LoVo (cell line): Measurements from ENCODE around the gene TMUB1.

Experiments used
- DNase-seq: peaks from one replicate; pipeline ENCODE4 v3.0.0-alpha.2; 2016; ENCODE audit warnings: low spot score

Gene TMUB1

DNA sequence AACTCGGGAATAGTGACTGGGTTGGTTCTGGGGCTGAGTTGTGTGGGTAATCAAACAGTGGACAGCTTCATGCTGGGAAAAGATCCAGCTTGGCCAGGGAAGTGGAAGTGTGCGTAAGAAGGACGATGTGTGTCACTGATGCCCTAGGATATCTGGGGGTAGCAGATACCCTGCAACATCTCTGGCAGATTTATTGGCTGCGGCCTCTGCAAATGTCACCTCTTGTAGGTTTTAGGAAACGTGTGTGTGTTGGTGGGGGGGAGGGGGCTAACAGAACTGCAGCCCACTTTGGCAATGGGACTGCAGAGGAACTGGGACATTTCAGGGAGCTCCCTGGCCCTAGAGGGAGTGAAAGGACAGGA is 2.0 kb upstream of the TMUB1 start:
- no peak for DNase-seq

DNA sequence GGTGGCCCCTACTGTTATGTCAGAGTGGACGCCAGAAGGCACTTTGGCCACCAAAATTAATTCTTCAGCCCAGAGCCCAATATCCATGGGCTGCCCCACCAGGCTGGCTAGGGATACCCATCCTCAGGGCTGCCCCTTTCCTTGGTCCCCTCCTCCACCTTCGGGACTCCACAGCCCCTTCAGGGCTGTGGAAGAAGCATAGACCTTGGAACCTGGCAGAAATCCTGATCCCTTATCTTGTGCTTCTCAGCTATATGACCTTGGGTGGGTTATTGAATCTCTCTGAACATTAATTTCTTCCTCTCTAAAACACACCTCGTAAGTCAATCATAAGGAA is 499 bp upstream of the TMUB1 start:
- no peak for DNase-seq

DNA sequence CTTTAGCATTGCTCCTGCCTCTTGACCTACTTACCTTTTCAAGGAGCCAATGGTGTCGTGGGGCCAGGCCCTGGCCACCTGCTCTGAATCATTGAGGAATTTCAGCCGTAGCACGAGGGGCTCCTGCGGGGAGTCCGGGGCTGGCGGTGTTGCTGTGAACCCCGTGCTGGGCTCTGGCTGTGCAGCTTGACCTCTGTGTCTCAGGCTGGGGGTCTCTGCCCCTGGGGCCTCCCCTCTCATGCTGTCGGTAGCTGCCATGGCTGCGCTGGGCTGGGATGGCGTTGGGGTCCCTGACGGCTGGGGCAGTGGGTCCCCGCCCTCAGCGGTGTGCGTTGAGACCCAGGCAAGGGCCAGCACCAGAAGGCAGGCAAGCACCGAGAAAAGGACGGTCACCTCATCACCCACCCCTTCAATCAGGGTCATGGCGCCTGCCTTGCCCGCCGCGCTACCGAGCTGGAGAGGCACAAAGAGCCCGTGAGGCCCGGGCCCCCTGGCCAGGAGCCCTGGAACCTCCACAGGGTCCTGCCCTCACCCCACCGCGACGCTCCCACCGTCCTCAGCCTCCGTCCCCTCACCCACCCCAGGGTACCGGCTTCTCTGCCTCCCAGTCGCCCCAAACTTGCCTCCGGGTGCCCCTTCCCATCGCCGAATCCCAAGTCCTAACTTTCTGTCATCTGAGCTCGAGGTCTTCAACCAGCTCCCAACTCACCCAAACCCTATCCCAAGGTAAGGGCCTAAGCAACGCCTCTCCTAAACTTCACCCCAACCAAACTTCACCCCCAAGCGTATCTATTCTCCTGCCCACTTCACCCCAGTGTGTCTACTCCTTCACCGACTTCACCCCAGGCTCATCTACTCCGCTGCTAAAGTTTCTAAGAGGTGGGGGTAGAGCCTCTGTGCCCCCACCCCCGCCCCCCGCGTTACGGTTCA is 887 bp downstream of the TMUB1 start:
- no peak for DNase-seq

DNA sequence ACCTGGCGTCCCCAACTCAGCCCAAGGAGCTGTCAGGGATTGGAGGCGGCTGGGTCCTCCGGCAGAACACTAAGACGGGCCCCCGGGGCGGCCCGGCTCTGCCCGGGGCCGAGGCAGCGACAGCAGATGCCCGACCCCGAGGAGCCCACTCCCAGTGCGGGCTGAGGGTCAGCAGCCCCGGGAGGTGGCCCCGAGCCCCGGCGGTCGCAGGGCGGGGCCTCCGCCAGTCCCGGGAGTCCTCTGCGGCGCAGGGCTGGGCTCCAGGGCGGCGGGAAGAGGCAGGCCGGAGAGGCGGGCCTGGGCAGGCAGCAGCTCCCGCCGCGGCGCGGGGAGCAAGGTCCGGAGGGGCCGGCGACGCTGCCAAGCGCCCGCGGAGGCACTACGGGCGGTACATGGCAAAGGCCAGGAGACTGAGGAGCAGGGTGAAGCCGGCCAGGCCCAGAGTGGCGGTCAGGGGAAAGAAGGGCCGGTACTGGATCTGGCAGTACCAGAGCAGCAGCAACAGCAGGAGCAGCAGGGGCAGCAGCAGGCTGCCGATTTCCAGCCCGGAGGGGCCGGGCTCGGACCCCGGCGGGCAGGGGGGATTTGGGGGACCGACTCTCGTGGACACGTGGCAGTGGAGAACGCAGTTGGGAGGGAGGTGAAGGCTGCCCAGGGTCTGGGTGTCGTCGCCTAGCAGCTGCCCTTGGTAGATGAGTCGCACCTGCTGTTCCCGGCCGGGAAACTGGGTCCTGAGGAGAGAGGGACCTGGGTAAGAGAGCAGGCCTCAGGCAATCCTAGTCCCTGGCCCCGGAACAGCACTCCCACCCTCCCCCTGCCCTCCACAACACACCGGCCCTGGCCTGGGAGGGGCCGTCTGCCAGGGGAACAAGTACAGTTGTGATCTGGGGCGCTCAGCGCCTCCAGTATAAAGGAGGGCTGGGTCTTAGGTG is 1.9 kb downstream of the TMUB1 start:
- peak; percentile 34 for DNase-seq

DNA sequence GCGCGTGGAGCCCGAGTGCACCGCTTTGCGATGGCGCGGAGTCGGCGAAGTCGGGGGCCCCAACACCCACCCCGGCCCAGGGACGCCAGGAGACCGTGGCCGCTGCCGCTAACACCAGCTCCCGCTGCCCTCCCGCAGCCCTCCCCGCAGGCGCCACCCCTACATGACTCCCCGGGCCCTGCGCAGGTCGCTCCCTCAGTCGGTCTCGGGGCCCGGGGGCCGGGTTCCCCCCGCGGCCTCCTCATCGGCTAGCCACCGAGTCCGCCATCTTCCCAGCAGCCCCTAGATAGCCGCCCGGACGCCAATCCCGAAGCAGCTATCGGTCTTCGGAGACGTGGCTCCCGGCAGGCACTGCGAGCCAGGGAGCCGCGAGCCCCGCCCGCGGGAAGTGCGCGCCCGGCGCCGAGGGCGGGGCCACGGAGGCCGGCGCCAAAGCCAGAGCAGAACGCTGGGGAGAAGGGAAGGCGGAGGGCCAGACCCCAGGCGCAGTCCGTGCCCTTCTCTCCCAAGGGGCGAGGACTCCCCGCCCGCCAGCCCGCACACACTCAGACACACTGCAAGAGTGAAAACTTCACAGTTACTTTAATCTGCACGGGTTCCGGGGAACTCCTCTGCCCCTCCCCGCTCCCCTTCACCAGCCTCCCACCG is 2.6 kb downstream of the TMUB1 start, which contains the start of gene FASTK:
TSS of gene FASTK (minus strand) at position 288 of the 648 bp plus-strand sequence. CDS start at position 245, 43 bp downstream.
- DNase-seq: peak; percentile 98

DNA sequence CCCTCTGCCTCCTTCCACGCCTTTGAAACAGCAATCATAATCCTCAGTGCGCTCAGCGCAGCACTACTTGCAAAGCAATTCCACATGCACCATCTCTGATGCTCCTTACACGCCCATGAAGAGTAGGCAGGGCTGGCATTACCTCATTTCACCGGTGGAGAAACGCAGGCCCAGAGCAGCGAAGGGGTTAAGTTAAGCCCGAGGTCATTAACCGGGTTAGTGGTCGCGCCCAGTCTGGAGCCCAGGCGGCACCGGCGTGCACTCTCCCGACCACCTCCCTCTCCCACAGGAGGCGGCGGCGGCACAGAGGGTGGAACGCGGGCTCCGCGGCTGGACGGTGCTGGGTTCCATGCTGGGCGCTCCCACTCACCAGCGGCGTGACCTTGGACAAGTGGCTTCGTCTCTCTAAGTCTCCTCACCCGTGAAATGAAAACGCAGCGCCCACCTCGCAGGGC is 3.2 kb downstream of the TMUB1 start:
- no peak for DNase-seq

DNA sequence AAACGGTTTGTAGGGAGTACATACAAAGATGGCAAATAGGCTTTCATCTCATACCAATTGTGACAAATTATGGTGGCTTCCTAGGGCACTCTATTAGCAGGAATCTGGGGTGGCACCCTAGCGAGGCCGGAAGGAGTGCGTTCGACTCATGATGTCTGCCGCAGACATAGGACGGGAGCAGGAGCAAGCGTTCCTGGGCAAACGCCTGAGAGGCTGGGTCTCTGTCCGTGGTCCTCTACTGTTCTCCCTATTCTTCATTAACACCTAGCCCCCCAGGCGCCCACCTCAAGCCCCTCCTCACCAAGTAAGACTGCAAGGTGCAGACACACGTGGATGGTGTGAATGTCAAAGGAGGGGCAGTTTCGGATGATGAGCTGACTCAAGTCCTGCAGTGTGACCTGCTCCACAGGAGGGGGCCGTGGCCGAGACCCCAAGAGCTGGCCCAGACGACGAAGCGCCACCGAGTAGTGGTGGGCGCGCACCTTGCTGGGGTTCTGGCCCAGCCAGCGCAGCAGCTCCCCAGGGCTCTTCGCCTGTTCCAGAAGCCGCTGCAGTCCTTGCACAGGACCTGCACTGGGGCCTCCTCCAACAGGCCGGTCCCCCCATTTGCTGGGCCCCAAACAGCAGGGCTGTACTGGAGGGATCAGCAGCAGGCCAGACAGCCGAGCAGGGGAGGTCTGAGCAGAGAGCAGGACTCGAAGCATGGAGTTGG is 3.9 kb downstream of the TMUB1 start:
- no peak for DNase-seq

DNA sequence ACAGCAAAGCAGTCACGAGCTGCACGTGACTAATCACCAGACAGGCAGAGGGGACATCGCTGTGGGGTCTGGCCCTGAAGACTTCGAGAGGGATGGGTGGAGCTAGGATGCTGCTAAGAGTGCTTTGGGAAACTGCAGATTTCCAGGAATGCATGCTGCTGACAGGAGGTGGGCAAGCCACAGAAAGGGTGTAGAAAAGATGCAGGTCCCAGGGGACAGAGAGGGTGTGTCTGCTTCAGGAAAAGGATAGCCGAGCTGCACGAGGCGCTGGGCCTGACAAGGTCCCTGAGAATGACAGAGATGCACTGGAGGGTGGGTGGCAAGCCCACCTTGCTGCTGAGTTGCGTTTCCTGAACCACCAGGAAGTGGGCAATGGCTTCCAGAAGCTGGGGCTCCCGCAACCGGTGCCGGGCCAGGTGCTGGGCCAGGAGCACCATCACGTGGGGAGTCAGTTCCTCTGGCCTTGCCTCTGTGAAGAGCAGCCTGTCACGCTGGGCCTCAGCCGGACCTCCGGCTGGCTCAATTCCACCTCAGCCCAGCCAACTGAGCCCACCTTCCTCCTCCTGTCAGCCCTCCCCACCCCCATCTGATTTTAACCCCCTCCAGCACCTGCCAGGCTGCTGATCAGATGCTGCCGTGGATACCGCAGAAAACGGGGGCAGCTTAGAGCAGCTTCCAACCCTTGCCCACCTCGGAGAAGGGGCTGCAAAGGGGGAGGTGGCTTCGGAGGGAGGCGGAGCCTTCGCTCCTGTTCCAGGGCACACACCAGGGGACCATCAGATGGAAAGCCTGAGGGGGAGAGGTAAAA is 4.9 kb downstream of the TMUB1 start:
- no peak for DNase-seq

DNA sequence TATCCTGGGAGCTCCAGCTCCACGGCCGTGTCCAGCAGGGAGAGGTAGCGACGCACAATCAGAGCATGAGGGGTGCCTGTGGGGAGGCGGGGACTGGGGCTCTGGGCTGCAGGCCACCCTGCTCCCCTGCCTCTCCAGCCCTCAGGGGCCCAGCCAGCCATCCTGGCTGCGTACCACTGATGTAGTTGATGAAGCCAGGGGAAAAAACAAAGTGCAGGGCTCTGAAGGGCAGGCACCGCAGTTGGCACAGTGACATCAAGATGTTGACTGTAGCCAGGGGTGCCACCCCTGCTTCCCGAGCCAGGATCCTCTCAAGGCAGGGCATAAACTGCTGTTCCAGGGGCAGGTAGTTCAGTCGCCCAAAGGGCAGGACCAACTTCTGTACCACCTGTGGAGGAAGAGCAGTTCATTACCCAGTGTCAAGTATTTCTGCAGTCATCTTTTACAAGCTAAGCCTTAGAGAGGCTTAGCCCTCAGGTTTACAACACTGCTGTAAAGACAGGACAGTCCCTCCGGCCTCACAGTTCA is 5.5 kb downstream of the TMUB1 start:
- DNase-seq: no peak

DNA sequence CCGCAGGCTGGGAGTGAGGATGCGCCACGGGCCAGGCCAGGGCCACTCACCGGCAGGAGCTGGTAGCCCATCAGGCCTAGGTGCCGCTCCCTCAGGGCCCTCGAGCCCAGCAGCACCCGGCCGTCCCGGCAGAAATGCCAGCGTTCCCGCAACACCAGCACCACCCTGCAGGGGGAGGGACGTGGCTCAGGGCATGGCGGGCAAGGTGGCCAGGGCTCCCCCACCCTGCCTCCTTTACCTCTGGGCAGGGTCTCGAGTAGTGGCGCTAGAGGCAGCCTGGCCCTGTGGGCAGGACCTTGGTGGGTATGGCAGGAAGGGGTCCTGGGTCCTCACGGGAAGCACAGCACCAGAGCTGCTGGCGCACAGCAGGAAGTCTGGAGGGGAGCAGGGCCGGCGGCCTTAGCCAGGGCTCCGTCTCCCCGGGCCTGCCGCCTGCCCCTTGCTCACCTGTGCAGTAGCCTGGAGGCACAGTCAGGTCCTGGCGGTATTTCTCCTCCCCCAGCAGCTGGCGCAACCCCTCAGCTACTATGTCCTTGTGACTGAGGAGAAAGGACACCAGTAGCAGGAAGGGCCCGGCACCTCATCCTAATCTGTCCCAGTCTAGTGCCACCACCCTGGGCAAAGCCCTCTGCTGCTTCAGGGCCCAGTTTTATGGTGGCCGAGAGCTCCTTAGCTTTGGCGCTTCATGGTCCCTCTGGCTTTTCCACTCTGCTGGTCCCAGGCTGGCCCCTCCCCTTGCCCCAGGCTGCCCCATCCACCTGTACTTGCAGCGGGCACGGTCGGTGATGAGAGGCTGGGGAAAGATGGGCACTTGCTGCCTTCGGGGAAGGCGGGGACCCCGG is 6.2 kb downstream of the TMUB1 start:
- no peak for DNase-seq

DNA sequence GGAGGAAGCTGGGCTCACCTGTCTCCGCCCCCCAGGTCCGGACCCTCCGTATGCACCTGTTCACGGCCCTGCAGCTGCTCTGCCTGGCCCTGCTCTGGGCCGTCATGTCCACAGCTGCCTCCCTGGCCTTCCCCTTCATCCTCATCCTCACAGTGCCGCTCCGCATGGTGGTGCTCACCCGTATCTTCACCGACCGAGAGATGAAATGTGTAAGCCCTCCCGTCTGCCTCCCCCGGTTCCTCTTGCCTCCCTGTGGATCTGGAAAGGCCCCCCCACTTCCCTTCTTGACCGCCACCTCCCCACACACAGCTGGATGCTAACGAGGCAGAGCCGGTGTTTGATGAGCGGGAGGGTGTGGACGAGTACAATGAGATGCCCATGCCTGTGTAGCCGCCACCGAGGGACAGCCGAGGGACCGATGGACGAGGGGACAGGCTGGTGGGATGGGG is 7.3 kb downstream of the TMUB1 start:
- no peak for DNase-seq

DNA sequence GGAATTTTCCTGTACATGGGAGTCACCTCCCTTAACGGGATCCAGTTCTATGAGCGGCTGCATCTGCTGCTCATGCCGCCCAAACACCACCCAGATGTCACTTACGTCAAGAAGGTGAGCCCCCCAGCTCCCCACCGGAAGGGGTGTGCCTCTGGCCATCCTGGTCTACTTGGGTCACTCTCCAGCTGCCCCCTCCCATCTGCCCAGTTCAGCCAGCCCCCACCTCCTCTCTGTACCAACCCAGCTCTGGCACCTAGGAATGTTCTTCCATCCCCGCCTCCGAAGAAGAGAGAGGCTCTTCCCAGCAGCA is 7.7 kb downstream of the TMUB1 start:
- no peak for DNase-seq

DNA sequence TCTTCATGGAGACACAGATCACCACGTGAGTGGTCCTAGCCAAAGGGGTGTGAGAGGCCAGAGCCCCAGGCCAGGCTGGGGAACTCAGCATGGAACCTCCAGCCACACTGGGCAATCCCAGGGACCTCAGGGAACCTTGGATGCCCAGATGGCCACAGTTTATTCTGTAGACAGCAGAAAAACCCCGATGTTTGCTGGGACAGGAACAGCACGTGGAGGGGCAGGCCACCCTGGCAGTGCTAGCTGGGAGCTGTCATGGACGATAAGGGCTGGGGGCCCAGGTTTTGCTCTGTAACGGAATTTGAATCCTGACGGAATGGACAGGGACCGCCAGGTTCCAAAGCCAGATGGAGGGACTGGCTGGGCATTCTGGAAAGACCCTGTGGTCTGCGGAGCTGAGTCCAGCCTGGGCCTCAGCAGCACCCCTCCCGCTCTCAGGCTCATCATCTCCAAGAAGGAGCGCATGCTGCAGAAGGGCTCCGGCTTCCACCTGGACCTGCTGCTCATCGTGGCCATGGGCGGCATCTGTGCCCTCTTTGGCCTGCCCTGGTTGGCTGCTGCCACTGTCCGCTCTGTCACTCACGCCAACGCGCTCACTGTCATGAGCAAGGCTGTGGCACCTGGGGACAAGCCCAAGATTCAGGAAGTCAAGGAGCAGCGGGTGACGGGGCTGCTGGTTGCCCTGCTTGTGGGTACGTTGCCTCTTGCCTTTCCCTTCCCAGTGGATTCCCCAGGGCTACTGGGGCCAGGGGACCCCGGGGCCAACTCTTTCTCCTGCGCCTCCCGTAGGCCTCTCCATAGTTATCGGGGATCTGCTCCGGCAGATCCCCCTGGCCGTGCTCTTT is 8.3 kb downstream of the TMUB1 start:
- DNase-seq: no peak

DNA sequence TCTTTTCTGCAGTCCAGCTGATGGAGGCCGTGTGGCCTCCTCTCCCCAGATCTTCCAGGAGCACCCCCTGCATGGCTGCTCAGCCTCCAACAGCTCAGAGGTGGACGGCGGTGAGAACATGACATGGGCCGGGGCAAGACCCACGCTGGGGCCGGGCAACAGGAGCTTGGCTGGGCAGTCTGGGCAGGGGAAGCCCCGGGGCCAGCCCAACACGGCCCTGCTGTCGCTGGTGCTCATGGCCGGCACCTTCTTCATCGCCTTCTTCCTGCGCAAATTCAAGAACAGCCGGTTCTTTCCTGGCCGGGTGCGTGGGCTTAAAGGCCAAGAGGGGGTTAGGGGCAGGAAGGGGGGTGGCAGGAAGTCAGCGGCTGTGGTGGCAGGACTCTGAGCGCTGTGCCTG is 9.3 kb downstream of the TMUB1 start:
- DNase-seq: no peak

DNA sequence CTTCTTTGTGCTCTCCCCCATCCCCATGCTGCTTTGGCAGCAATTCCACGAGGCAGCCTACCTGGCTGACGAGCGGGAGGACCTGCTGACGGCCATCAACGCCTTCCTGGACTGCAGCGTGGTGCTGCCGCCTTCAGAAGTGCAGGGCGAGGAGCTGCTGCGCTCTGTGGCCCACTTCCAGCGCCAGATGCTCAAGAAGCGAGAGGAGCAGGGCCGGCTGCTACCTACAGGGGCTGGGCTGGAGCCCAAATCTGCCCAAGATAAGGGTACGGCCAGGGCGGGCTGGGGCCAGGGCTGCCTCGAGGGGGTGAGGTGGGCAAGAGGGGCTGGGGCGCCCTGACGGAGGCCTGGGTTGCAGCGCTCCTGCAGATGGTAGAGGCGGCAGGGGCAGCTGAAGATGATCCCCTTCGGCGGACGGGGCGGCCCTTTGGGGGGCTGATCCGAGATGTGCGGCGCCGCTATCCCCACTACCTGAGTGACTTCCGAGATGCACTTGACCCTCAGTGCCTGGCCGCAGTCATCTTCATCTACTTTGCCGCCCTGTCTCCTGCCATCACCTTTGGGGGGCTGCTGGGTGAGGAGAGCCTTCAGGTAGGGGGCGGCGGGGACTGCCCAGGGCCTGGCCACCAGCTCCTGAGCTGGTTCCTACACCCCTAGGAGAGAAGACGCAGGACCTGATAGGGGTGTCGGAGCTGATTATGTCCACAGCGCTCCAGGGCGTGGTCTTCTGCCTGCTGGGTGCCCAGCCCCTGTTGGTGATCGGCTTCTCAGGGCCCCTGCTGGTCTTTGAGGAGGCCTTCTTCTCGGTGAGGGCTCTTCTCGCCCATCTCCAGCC is 12.0 kb downstream of the TMUB1 start:
- DNase-seq: no peak

DNA sequence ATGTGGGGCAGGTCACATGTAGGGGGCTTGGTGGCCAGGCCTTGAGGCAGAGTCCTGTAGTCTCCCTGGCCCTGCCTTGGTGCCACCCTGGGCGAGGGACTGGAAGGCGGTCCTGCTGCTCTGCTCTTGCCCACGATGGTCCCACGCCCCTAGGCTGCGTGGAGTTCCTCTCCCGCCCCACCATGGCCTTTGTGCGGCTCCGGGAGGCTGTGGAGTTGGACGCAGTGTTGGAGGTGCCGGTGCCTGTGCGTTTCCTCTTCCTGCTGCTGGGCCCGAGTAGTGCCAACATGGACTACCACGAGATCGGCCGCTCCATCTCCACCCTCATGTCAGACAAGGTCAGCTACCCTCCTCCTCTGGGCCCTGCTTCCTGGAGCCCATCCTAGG is 12.7 kb downstream of the TMUB1 start:
- DNase-seq: no peak

DNA sequence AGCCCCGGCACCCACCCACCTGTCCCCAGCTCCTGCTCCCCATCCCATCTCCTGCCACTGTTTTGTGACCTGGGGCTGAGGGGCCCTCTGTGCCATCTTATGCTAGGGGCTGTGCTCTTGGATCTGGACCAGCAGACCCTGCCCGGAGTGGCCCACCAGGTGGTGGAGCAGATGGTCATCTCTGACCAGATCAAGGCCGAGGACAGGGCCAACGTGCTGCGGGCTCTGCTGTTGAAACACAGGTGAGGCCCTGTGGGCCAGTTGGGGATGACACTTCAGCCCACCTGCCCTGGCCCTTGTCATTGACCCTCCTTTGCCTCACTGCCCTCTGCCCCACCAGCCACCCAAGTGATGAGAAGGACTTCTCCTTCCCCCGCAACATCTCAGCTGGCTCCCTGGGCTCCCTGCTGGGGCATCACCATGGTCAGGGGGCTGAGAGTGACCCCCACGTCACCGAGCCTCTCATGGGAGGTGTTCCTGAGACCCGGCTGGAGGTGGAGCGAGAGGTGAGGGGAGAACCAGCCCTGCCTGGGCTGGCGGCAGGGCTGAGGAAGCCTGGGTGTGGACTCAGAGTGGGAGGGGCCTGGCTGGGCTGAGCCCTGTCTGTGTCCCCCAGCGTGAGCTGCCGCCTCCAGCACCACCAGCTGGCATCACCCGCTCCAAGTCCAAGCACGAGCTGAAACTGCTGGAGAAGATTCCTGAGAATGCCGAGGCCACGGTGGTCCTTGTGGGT is 13.3 kb downstream of the TMUB1 start:
- DNase-seq: no peak
